ENCODE measurements around the gene MTRF1L. TPM values are rescaled to one million over a fixed set of nuclear protein-coding genes. Genes with fewer than 3 reads are reported as not detected.

Gene MTRF1L
- total and polyA plus RNA-seq, 2 donors from 2014 or later, result 15.8 to 19.2 TPM

DNA sequence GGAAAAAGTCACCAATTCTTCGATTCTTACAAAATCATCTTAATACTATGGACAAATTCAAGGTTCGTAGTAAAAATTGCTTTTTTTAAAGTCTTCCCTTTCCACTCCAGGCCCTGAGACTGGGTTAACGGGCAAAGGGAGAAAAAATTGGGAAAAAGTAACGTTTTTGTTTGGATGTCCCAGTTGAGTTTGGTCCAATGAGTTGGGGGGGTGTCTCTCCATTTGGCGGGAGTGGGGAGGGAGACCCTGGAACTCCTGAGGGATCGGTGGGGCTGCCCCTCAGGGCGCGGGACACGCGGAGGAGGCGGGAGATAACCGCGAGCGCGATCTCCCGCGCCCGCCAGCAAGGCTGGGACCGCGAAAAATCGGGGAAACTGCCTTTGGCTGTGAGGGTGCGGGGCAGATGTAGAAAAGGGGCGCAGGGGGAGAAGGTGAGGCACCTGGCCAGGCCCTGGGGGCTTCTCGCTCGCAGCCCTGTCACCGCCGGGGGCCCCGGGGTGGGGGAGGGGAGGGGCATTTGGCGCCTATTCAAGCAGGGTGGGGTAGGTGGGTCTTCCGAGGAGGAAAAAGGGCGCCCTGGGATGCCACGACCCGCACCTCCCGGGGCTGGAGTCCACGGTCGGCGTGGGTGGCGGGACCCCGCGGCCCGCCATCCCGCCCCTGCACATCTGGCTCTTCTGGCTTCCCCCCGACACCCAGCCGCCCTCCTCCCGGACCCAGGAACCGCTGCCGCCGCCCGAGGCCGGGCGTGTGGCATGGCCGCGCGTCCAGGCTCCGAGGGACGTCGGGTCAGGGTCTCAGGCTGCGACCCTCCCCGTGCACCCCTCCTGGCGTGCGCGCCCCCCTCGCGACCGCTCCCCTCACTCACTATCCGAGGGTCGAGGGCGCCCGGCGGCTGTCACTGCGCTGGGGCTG, 20.3 kb downstream of the MTRF1L start:
- FAIRE-seq, result no peak
- H3K4me1 ChIP-seq (ENCODE audit: control insufficient read depth in 2 of 3, insufficient read depth in 2 of 3, low read depth in 1 of 3, low read length in 3 of 3), result peaks cover 0 to 12% (median 6%) of the 10 kb centered on the region in 3 donors
- H3K27ac ChIP-seq (ENCODE audit: low read depth in 2 of 2, low read length in 2 of 2), result no peak overlapping the region
- intact Hi-C loops (cut with DNase I), result no loop called here
- no peaks in the 10 kb centered on the region for H3K36me3 ChIP-seq (ENCODE audit: control insufficient read depth in 2 of 3, insufficient read depth in 3 of 3, low read length in 3 of 3)
- no peak for TF ChIP-seq CTCF (IDR thresholded peaks at IDR 0.05; ENCODE audit: borderline replicate concordance, extremely low read depth, insufficient read depth)
- H3K27me3 ChIP-seq (ENCODE audit: control insufficient read depth, insufficient read depth, low read length), result no peaks in the 10 kb centered on the region
- H3K4me3 ChIP-seq (ENCODE audit: low read length in 3 of 3), result peak overlapping the region; percentile 56 to 99 (median 63)
- peak overlapping the region in 1 of 3 donors; percentile 30 for H3K9ac ChIP-seq (ENCODE audit: low read length in 3 of 3)
- H3K9me3 ChIP-seq (ENCODE audit: control insufficient read depth in 2 of 3, insufficient read depth in 1 of 3, low read length in 3 of 3), result no peaks in the 10 kb centered on the region
- DNase-seq, result peak in 4 of 5 donors; percentile 25 to 82 (median 58)

- Histone ChIP-seq H3K4me1 (ENCODE audit: control insufficient read depth in 2 of 3, insufficient read depth in 2 of 3, low read depth in 1 of 3, low read length in 3 of 3) (peaks cover 0 to 12% (median 6%) of the 10 kb centered on the region in 3 donors), H3K27me3 (ENCODE audit: control insufficient read depth, insufficient read depth, low read length) (no peaks in the 10 kb centered on the region), H3K27ac (ENCODE audit: low read depth in 2 of 2, low read length in 2 of 2) (no peak overlapping the region), H3K4me3 (ENCODE audit: low read length in 3 of 3) (no peak overlapping the region), H3K36me3 (ENCODE audit: control insufficient read depth in 2 of 3, insufficient read depth in 3 of 3, low read length in 3 of 3) (no peaks in the 10 kb centered on the region), H3K9me3 (ENCODE audit: control insufficient read depth in 2 of 3, insufficient read depth in 1 of 3, low read length in 3 of 3) (no peaks in the 10 kb centered on the region), H3K9ac (ENCODE audit: low read length in 3 of 3) (no peak overlapping the region)
- DNase-seq (peak in 1 of 5 donors; percentile 16), FAIRE-seq (no peak)
- intact Hi-C loops (cut with DNase I), result no loop called here
- TF ChIP-seq CTCF (IDR thresholded peaks at IDR 0.05; ENCODE audit: borderline replicate concordance, extremely low read depth, insufficient read depth), result no peak
Observed at GRCh38 chr6:152981219-152981618, 21.3 kb downstream of the MTRF1L start.

DNA sequence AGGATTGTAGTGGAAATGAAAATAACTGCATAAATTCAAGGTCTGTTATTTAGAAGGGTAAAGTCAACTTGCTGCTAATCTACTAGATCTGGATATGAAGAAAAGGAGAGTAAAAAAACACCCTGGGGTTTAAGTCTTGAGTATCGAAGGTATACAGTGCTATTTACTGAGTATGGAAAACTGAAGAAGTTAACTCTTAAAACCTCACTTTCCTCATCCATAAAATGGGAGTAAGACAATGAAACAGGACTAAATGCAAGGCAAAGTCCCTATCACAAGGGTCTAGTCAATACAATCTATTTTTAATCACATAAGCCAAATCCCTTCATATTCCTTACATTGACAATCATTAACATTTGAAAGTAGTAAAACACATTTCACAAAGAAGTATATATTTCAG, 21.9 kb downstream of the MTRF1L start:
- Histone ChIP-seq H3K9ac (ENCODE audit: low read length in 3 of 3) (no peak overlapping the region), H3K36me3 (ENCODE audit: control insufficient read depth in 2 of 3, insufficient read depth in 3 of 3, low read length in 3 of 3) (no peaks in the 10 kb centered on the region), H3K27me3 (ENCODE audit: control insufficient read depth, insufficient read depth, low read length) (no peaks in the 10 kb centered on the region), H3K9me3 (ENCODE audit: control insufficient read depth in 2 of 3, insufficient read depth in 1 of 3, low read length in 3 of 3) (no peaks in the 10 kb centered on the region), H3K4me1 (ENCODE audit: control insufficient read depth in 2 of 3, insufficient read depth in 2 of 3, low read depth in 1 of 3, low read length in 3 of 3) (peaks cover 0 to 12% (median 6%) of the 10 kb centered on the region in 3 donors), H3K27ac (ENCODE audit: low read depth in 2 of 2, low read length in 2 of 2) (no peak overlapping the region), H3K4me3 (ENCODE audit: low read length in 3 of 3) (no peak overlapping the region)
- intact Hi-C loops (cut with DNase I), result no loop called here
- TF ChIP-seq CTCF (IDR thresholded peaks at IDR 0.05; ENCODE audit: borderline replicate concordance, extremely low read depth, insufficient read depth), result no peak
- no peak for DNase-seq
- no peak for FAIRE-seq

Measured in kidney (tissue), 14 donors.